Hematopoietic multipotent progenitor cell treated with erythropoietin and hydrocortisone succinate and interleukin-3 and kit ligand, for 4 days (in vitro differentiated cells): ENCODE results near the gene IQCE.
"Not testable (repeated sequence)": the region's sequence is repeated elsewhere in the genome, so short reads cannot be mapped to it uniquely, and the experiment has no call there.

ENCODE experiments used
- DNase-seq: peaks from one replicate; pipeline ENCODE4 v3.0.0-alpha.2; 2015

IQCE gene

DNA sequence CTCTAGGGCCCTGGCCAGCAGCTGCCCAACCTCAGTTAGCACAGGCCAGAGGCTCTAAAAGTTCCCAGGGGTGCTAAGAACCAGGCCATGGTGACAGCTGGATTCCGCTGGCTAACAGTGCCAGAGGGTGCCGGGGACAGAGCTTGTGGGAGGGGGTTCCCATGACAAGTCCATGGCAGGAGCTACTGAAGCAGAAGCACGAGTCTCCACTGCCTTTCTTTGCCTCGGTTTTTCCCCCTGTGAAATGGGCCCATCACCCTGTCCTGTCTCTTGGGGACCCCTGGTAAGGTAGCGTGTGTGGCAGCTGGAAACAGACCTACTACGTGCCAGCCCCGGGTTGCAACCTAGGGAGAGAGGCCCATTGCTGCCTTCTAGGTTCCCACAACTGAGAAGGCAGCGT, 26.0 kb upstream of the IQCE start:
- not testable (repeated sequence) for DNase-seq

DNA sequence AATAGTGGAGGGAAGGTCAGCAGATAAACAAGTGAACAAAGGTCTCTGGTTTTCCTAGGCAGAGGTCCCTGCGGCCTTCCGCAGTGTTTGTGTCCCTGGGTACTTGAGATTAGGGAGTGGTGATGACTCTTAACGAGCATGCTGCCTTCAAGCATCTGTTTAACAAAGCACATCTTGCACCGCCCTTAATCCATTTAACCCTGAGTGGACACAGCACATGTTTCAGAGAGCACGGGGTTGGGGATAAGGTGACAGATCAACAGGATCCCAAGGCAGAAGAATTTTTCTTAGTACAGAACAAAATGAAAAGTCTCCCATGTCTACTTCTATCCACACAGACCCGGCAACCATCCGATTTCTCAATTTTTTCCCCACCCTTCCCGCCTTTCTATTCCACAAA, 25.2 kb upstream of the IQCE start:
- DNase-seq, result not testable (repeated sequence)

GRCh38 chr7:2534214-2534613, 24.6 kb upstream of the IQCE start:
- DNase-seq, result not testable (repeated sequence)

GRCh38 chr7:2535872-2536627, 22.7 kb upstream of the IQCE start:
- not testable (repeated sequence) for DNase-seq

DNA sequence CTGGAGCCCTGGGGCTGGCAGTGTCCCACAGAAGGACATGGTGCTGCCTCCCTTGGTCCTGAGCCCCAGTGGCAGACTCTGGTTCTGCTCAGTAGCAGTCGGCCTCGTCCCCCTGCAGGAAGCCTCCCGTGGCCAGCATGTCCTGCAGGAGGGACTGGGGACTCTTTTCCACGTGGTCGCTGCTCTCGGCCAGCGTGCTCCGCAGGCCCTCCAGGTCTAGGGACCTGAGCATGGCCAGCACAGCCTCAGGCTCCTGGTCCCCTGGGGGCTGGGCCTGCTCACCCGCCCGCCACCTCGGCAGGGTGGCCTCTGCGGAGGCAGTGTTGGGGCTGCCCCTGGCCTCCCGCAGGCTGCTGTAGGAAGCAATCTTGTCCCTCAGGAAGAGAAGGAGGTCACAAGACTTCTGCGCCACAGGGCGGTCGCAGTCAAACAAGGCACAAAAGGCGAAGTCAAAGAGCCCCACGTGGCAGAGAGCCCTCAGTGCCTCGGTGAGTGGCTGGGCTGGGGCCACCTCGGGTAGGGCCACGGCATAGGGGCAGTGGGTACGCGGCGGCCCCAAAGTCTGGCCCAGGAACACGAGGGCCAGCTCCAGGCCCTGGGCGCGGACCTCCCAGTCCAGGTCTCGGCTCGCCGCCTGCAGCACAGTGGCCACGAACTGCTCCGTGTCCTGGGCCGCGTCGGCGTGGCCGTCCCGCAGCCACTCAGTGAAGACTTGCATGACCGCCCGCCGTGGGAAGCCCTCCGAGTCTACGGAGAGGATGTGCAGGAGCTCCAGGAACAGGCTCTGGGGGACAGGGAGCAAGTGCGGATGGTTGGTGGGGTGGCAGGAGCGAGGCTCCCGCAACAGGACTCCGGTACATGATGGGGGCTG, 20.6 kb upstream of the IQCE start:
- DNase-seq, result no peak

GRCh38 chr7:2539031-2539911, 19.5 kb upstream of the IQCE start:
- no peak for DNase-seq

DNA sequence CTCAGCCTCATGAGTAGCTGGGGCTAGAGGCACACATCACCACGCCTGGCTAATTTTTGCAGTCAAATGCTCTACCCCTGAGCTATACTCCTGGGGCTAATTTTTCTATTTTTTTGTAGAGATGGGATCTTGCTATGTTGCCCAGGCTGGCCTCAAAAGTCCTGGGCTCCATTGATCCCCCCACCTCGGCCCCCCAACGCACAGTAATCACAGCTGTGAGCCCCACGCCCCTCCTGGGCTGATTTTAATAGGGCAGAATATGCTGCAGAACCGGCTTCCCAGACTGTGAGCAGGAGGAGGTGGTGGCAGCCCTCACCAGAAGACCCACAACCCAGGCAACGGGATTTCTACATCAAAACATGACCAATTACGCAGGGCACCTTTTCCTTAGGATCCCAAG, 18.6 kb upstream of the IQCE start:
- DNase-seq, result no peak

DNA sequence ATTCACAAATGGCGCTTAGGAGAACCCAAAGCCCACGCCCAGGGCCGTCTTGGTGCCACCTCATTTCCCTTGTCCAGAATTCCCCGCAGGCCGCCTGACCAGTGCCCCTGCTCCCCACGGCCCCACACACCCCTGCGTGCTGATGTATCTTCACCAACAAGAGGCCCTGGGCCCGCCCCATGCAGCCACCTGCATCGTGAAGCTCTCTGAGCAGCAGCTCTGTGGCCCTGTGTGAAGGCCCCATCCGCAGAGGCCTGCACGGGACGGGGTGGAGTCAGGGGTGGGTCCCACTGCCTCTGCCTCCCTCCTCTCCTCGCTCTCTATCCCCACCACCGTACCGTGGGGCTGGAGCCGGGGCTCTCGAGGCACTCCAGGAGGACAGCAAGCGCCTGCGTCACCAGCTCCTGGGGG, 18.1 kb upstream of the IQCE start:
- no peak for DNase-seq

GRCh38 chr7:2541291-2542010, 17.3 kb upstream of the IQCE start:
- DNase-seq, result no peak

GRCh38 chr7:2542011-2542915, 16.5 kb upstream of the IQCE start:
- DNase-seq, result no peak

DNA sequence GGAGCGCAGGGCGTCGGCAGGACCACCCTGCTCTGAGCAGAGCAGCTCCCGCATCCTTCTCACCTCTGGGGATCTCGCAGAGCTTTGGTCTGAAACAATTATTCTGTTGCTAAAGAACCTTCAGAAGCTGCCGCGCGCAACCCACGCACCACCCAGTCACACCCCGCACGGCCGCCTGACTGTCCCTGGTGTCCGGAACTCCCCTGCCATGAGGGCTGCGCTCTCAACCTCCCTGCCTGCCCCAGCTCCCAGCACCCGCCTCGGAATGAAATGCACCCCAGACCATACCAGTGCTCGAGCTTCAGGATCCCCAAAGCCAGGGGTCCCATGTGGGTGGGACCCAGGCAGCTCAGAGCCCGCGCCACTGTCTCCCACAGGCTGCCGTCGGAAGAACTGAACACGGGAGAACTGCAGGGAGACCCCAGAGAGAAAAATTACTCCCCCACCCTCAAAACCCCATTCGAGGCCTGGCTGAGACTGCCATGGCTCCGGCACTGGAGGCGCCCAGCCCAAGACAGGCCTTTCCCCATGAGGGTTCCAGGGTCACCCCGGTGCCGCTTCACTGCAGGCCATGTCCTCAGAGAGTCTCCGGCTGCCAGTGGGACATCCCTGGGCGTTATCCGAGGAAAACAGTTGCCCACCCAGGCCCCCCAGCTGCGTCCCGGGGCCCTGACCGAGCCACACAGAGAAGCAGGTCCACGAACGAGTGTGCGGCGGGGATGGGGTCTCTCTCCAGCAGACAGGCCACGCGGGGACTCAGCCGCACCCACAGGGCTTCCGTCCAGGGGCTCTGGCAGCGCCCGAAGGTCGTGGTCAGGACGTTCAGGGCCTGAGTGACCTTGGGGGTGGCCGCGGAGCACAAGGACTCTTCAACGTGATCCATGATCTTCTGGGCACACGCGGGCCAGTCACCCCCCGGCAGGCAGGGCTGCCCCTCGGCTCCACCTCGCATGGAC, 15.6 kb upstream of the IQCE start:
- no peak for DNase-seq

DNA sequence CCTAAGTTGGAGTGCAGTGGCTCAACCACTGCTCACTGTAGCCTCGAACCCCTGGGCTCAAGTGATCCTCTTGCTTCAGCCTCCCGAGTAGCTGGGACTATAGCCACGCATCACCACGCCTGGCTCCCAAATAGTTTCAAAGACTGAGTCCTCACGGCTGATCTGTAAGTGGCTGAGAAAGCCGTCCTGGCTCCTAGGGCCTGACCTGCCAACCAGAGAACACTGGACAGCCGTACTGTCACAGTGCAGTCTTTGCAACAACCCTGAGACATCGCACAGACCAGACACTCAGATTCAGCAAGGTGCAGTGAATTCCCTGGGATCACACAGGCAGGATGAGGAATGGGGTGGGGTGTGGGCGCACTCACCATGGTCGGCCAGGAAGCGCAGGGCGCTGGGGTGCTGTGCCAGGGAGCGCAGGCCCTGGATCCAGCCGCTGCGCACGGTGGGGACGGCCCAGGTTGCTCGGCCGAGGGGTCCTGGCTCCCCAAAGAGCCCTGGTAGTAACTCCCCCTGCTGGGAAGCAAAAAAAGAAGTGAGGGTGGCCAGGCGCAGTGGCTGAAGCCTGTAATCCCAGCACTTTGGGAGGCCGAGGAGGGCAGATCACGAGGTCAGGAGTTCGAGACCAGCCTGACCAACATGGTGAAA, 14.1 kb upstream of the IQCE start:
- no peak for DNase-seq

- no peak for DNase-seq
These were observed 12.9 kb upstream of the IQCE start for GRCh38 chr7:2545746-2546425.

DNA sequence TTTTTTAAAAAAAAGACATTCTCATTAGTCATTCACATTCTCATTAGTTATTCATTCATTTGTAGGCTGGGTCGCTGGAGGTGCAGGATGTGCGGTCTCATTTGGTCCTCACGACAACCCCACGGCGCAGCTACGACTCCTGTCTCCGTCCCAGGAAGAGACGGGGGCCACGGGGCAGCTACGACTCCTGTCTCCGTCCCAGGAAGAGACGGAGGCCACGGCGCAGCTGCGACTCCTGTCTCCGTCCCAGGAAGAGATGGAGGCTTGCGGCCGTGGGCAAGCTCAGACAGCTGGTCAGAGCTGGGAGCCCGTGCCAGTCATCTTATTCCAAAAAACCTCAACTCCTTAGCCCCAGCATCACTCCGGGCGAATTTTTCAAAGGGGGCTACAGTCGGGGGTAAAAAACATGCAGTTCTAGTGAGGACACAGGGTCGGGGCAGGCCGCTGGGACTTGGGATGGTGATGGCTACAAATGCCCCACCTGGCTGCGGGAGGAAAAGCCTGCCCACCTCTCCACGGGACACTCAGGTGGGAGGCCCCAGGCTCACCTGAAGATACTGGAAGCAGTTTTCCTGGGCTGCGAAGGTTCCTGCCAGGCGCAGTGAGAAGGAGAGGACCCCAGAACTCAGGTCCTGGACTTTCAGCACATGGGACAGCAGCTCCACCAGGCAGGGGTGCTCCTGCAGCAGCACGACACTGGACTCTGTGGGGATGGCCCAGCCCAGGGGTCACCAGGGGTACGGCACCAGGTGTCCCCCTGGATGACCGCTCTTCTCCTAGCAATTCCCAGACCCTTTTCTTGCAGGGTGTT, 11.8 kb upstream of the IQCE start:
- no peak for DNase-seq

- DNase-seq, result no peak
These were observed 7.4 kb upstream of the IQCE start for GRCh38 chr7:2551418-2551817.

- no peak for DNase-seq
These were observed 5.7 kb upstream of the IQCE start for GRCh38 chr7:2553108-2553507.

GRCh38 chr7:2553831-2554581, 4.8 kb upstream of the IQCE start:
- DNase-seq, result no peak
